ENCODE results near the gene JOSD2.
A peak's percentile ranks its signal among the peaks of the same experiment; 100 is the strongest.

Gene JOSD2

GRCh38 chr19:50556282-50557008 lies 45.5 kb upstream of the JOSD2 start:
- H3K27ac ChIP-seq, result no peak overlapping the region
- peaks cover 16% of the 10 kb centered on the region for H3K27me3 ChIP-seq (replicated peaks)
- in situ Hi-C loops (cut with HindIII; ENCODE audit: low pct_ligation_motif_present, low sequenced_read_pairs), result no loop called here
- peak overlapping the region; percentile 39 for H3K4me3 ChIP-seq (ENCODE audit: low read depth, low read length)
- TF ChIP-seq CTCF (IDR thresholded peaks at IDR 0.05; ENCODE audit: low read depth, low read length, missing control alignments), result peak; percentile 86
- H3K36me3 ChIP-seq (replicated peaks), result no peaks in the 10 kb centered on the region
- DNase-seq, result peak; percentile 57

DNA sequence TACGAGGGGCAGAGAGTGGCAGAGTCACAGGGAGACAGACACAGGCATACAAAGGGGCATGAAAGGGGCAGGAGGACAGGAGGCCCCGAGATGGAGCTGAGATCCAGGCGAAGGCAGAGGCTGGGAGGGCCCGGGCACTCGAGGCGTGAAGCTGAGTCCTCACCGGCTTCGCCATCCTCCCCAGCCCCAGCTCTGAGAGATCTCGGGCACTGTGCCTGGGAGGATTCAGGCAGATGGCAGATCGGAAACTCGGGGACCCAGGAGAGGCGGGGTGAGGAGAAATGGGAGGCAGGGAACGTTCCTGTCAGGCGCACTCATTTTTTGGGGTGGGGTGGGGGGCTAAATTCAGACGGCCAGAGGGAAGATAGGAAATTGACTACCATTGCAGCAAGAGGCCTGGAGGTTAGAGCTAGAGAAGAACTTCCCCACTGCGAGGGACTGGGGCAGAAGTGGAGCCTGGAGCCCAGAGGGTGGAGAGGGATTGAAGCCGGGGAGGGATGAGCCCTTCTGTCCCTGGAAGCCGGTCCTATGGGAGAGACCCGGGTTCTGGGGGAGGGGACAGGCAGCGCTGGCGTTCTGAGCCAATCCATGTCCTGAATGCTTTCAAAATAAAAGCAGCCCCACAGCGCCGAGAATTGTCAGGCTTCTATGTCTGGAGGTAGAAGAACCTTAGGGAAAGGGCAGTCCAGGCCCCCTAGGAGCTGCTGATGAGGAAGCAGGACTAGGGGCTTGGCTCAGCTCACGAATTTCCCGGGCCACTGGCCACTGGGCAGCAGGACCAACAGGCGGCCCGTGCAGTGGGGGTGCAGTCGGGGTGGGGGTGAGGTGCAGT lies 44.7 kb upstream of the JOSD2 start:
- no peak overlapping the region for H3K4me3 ChIP-seq (ENCODE audit: low read depth, low read length)
- DNase-seq, result no peak
- H3K27ac ChIP-seq, result no peak overlapping the region
- no peak for TF ChIP-seq CTCF (IDR thresholded peaks at IDR 0.05; ENCODE audit: low read depth, low read length, missing control alignments)
- peaks cover 19% of the 10 kb centered on the region for H3K27me3 ChIP-seq (replicated peaks)
- in situ Hi-C loops (cut with HindIII; ENCODE audit: low pct_ligation_motif_present, low sequenced_read_pairs), result no loop called here
- no peaks in the 10 kb centered on the region for H3K36me3 ChIP-seq (replicated peaks)

DNA sequence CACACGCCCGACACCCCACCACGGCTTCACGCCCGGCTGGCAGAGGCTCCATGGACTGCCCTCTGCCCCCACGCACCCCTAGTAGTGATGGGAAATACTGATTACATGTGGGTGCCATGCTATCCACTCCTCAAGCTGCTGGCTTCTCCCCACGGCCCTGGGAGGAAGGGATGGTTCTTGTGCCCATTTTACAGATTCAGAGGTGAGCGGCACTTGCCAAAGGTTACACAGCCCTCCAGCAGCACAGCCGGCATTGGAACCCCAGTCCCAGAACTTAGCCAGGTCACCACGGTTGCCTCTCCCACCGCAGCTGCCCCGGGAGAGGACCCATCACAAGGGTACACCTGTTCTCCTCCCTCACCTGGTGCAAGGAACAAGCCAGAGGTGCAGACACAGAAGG lies 44.0 kb upstream of the JOSD2 start:
- Histone ChIP-seq H3K27me3 (replicated peaks) (peaks cover 23% of the 10 kb centered on the region), H3K36me3 (replicated peaks) (no peaks in the 10 kb centered on the region), H3K4me3 (ENCODE audit: low read depth, low read length) (no peak overlapping the region), H3K27ac (no peak overlapping the region)
- no peak for DNase-seq
- in situ Hi-C loops (cut with HindIII; ENCODE audit: low pct_ligation_motif_present, low sequenced_read_pairs), result no loop called here
- no peak for TF ChIP-seq CTCF (IDR thresholded peaks at IDR 0.05; ENCODE audit: low read depth, low read length, missing control alignments)

DNA sequence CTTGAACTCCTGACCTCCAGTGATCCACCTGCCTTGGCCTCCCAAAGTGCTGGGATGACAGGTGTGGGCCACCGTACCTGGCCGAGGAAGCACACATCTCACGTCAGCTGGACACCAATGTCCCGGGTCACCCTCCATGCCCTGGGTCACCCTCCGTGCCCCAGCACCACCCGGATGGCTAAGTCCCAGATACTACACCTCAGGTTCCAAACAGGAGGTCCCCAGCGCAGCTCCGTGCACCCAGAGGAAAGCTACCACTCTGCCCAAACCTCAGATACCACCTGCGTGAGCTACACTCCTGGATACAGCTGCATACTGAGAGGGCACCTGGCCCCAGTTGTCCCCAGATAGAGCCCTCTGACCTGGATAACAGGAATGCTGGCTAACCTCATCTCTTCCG lies 43.2 kb upstream of the JOSD2 start:
- TF ChIP-seq CTCF (IDR thresholded peaks at IDR 0.05; ENCODE audit: low read depth, low read length, missing control alignments), result no peak
- in situ Hi-C loops (cut with HindIII; ENCODE audit: low pct_ligation_motif_present, low sequenced_read_pairs), result no loop called here
- no peak for DNase-seq
- peaks cover 27% of the 10 kb centered on the region for H3K27me3 ChIP-seq (replicated peaks)
- H3K4me3 ChIP-seq (ENCODE audit: low read depth, low read length), result no peak overlapping the region
- no peak overlapping the region for H3K27ac ChIP-seq
- H3K36me3 ChIP-seq (replicated peaks), result no peaks in the 10 kb centered on the region

DNA sequence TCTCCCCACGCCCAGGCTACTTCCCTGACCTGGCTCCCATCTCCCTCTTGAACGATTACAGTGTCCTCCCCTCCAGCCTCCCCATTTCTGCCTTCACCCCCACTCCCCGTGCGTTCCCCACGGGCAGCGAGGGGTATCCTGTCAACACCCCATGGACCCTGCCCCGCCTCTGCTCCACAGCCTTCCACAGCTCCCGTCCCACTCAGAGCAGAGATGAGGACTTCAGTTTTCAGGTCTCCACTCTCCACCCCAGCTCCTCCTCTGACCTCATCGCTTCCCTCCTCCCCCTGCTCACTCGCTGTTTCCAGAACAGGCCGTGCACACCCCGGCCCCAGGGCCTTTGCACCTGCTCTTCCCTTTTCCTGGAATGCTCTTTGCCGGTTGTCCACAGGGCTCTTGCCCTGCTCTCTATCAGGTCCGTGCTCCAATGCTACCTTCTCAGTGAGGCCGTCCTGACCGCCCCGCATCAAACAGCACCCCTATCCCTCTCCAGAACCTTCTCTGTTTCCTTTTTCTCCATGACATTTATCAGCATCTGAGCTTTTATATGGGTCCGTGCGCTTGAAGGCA lies 42.2 kb upstream of the JOSD2 start:
- in situ Hi-C loops (cut with HindIII; ENCODE audit: low pct_ligation_motif_present, low sequenced_read_pairs), result no loop called here
- H3K27me3 ChIP-seq (replicated peaks), result peaks cover 31% of the 10 kb centered on the region
- H3K36me3 ChIP-seq (replicated peaks), result no peaks in the 10 kb centered on the region
- H3K4me3 ChIP-seq (ENCODE audit: low read depth, low read length), result no peak overlapping the region
- H3K27ac ChIP-seq, result no peak overlapping the region
- TF ChIP-seq CTCF (IDR thresholded peaks at IDR 0.05; ENCODE audit: low read depth, low read length, missing control alignments), result no peak
- no peak for DNase-seq

All from brain microvascular endothelial cell (primary cell).